PC-9 (cell line): ENCODE measurements around the gene LRFN5. TPM values are rescaled to one million over a fixed set of nuclear protein-coding genes. Genes with fewer than 3 reads are reported as not detected.

ENCODE experiments used
- BruUV-seq: library from RNA; stranded (reverse); fragments of 400-500 nt; replicated peaks from 2 replicates; lab custom pipeline; 2021; lab: Mats Ljungman, UMichigan
- CTCF ChIA-PET: fragments of 300-600 bp; sonication (Branson Sonifier 250); formaldehyde crosslinking; loops from one replicate; lab custom pipeline; 2022; ENCODE audit warnings: antibody characterized with exemption; lab: Charles Lee
- POLR2A ChIA-PET: fragments of 300-600 bp; sonication (Branson Sonifier 250); formaldehyde crosslinking; loops from one replicate; lab custom pipeline; 2022; ENCODE audit warnings: antibody characterized with exemption; ENCODE audit not compliant: unreplicated experiment; lab: Charles Lee
- DNase-seq, 2 experiments: peaks; one replicate each; pipeline versions ENCODE4 v3.0.0 to v3.0.0-alpha.2; 2015 to 2022; ENCODE audit warnings: mixed read lengths in 1 of 2
- H2AFZ ChIP-seq: fragments of 200-600 bp; sonication (generic); 2 replicates; pipeline ENCODE4 v1.8.1; 2017; ENCODE audit warnings: antibody characterized with exemption
- H3F3A ChIP-seq: fragments of 200-600 bp; sonication (generic); 2 replicates; pipeline ENCODE4 v1.8.1; 2017; ENCODE audit warnings: antibody characterized with exemption, mild to moderate bottlenecking, low read depth; ENCODE audit not compliant: insufficient read depth
- H3K27ac ChIP-seq: fragments of 200-600 bp; sonication (generic); 2 replicates; pipeline ENCODE4 v1.6.1; 2016; ENCODE audit warnings: mixed run types
- H3K27me3 ChIP-seq: fragments of 200-600 bp; sonication (generic); 2 replicates; pipeline ENCODE4 v1.6.1; 2016; ENCODE audit warnings: low read depth, mixed run types; ENCODE audit not compliant: insufficient read depth
- H3K36me3 ChIP-seq: fragments of 200-600 bp; sonication (generic); 2 replicates; pipeline ENCODE4 v1.6.1; 2016; ENCODE audit warnings: low read depth, mixed run types
- H3K4me1 ChIP-seq: fragments of 200-600 bp; sonication (generic); replicated peaks from 2 replicates; pipeline ENCODE4 v1.6.1; 2016; ENCODE audit warnings: mixed run types; ENCODE audit not compliant: insufficient read depth
- H3K4me2 ChIP-seq: fragments of 200-600 bp; sonication (generic); 2 replicates; pipeline ENCODE4 v1.6.1; 2017; ENCODE audit warnings: mixed run types
- H3K4me3 ChIP-seq: fragments of 200-600 bp; sonication (generic); 2 replicates; pipeline ENCODE4 v1.6.1; 2016; ENCODE audit warnings: mixed run types
- H3K79me2 ChIP-seq: fragments of 200-600 bp; sonication (generic); 2 replicates; pipeline ENCODE4 v1.6.1; 2017; ENCODE audit warnings: low read depth, mixed run types
- H3K9me2 ChIP-seq: fragments of 200-600 bp; sonication (generic); 2 replicates; pipeline ENCODE4 v1.8.1; 2017; ENCODE audit warnings: mild to moderate bottlenecking; ENCODE audit not compliant: insufficient read depth
- H3K9me3 ChIP-seq: fragments of 200-600 bp; sonication (generic); 2 replicates; pipeline ENCODE4 v1.8.1; 2016; ENCODE audit warnings: low read depth; ENCODE audit not compliant: insufficient read depth
- H4K20me1 ChIP-seq: fragments of 200-600 bp; sonication (generic); 2 replicates; pipeline ENCODE4 v1.8.1; 2017; ENCODE audit not compliant: insufficient read depth
- CTCF ChIP-seq: fragments of 200-600 bp; sonication (generic); conservative IDR thresholded peaks from 2 replicates; pipeline ENCODE4 v1.6.1; 2017; ENCODE audit warnings: mixed run types, antibody characterized with exemption, mild to moderate bottlenecking, moderate library complexity
- EZH2 ChIP-seq: fragments of 200-600 bp; sonication (generic); IDR thresholded peaks from 2 replicates; pipeline ENCODE4 v1.8.0; 2017; ENCODE audit warnings: antibody characterized with exemption, low read depth
- intact Hi-C: fragments of 100-400 bp; cut with micrococcal nuclease; formaldehyde crosslinking; loops from one replicate; pipeline ENCODE4 v1.10.0; 2022; ENCODE audit not compliant: unreplicated experiment
- total RNA-seq: library from RNA; stranded (reverse); gene quantifications from 2 replicates; pipeline ENCODE4 v1.2.3, GENCODE V29; 2021

Gene LRFN5
- total RNA-seq, 1 experiment from 2014 or later: not detected

DNA sequence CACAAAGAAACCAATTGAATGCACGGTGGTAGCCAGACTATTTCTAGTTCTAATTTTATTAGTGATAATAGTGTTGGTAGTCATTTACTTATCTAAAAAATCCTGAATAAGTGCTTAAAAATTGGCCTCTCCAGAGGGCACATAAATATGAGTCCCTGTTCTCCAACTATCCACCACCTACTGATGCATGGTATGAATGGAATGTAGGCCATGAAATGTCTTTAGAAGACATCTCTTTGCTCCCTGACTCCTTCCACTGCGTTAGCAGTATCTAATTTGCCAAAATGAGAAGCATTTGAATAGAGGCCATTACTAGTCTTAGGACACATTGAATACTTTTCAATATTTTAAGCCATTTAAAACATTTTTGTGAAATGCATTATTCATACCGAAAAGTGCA, 261.7 kb downstream of the LRFN5 start:
- ChIA-PET CTCF (no interaction called here), POLR2A (no interaction called here)
- no peak for DNase-seq
- no TSS peak for BruUV-seq
- Histone ChIP-seq H2AFZ (no peak overlapping the region), H3K27me3 (no peaks in the 10 kb centered on the region), H3K79me2 (no peaks in the 10 kb centered on the region), H3K9me2 (no peaks in the 10 kb centered on the region), H3K4me1 (no peaks in the 10 kb centered on the region), H3K36me3 (no peaks in the 10 kb centered on the region), H3F3A (no peaks in the 10 kb centered on the region), H3K4me3 (no peak overlapping the region), H4K20me1 (no peaks in the 10 kb centered on the region), H3K4me2 (no peak overlapping the region), H3K9me3 (no peaks in the 10 kb centered on the region), H3K27ac (no peak overlapping the region)
- intact Hi-C loops: no loop called here
- TF ChIP-seq CTCF: no peak
- no peak for TF ChIP-seq EZH2

- Histone ChIP-seq H3K4me3 (no peak overlapping the region), H3K4me2 (no peak overlapping the region), H3K79me2 (no peaks in the 10 kb centered on the region), H3K27me3 (no peaks in the 10 kb centered on the region), H3K27ac (no peak overlapping the region), H4K20me1 (no peaks in the 10 kb centered on the region), H3K4me1 (no peaks in the 10 kb centered on the region), H3K9me3 (no peaks in the 10 kb centered on the region), H2AFZ (no peak overlapping the region), H3K9me2 (no peaks in the 10 kb centered on the region), H3K36me3 (no peaks in the 10 kb centered on the region), H3F3A (no peaks in the 10 kb centered on the region)
- POLR2A ChIA-PET: no interaction called here
- DNase-seq: no peak
- intact Hi-C loops: no loop called here
- TF ChIP-seq EZH2 (no peak), CTCF (no peak)
- no TSS peak for BruUV-seq
- CTCF ChIA-PET: no interaction called here
These were observed 266.4 kb downstream of the LRFN5 start for GRCh38 chr14:41872931-41873685.

GRCh38 chr14:41873686-41874317, 267.1 kb downstream of the LRFN5 start:
- POLR2A ChIA-PET: no interaction called here
- Histone ChIP-seq H3K9me2 (no peaks in the 10 kb centered on the region), H2AFZ (no peak overlapping the region), H3K27ac (no peak overlapping the region), H3K36me3 (no peaks in the 10 kb centered on the region), H3K4me1 (no peaks in the 10 kb centered on the region), H4K20me1 (no peaks in the 10 kb centered on the region), H3K79me2 (no peaks in the 10 kb centered on the region), H3F3A (no peaks in the 10 kb centered on the region), H3K9me3 (no peaks in the 10 kb centered on the region), H3K4me3 (no peak overlapping the region), H3K27me3 (no peaks in the 10 kb centered on the region), H3K4me2 (no peak overlapping the region)
- BruUV-seq: no TSS peak
- CTCF ChIA-PET: no interaction called here
- intact Hi-C loops: no loop called here
- TF ChIP-seq CTCF: no peak
- TF ChIP-seq EZH2: no peak
- DNase-seq: no peak
